Breast epithelium (tissue), 4 donors: ENCODE results near the gene MTARC2. TPM values are rescaled to one million over a fixed set of nuclear protein-coding genes. Genes with fewer than 3 reads are reported as not detected.

Experiments used
- DNase-seq, 2 donors: peaks; one replicate each; pipeline ENCODE4 v3.0.0-alpha.2; 2019; ENCODE audit warnings: low spot score in 2 of 2
- H3K27ac ChIP-seq, 2 donors: fragments of 200-600 bp; sonication (generic) in 1 of 2; one replicate each; pipeline ENCODE4 v1.5.1; 2016 to 2019; ENCODE audit warnings: mild to moderate bottlenecking in 1 of 2
- H3K27me3 ChIP-seq, 2 donors: fragments of 200-600 bp; sonication (generic) in 1 of 2; one replicate each; pipeline versions ENCODE4 v1.5.1 to v1.6.0; 2017 to 2019; ENCODE audit warnings: control low read depth in 1 of 2, mild to moderate bottlenecking in 1 of 2
- H3K36me3 ChIP-seq: fragments of 200-600 bp; one replicate; pipeline ENCODE4 v1.5.1; 2019
- H3K4me1 ChIP-seq, 2 donors: fragments of 200-600 bp; sonication (generic); one replicate each; pipeline ENCODE4 v1.5.1; 2016 to 2019; ENCODE audit warnings: control low read depth in 1 of 2
- H3K4me3 ChIP-seq, 3 donors: fragments of 200-600 bp; sonication (generic); 1 replicate in 2 of 3; 2 replicates in 1 of 3; pipeline ENCODE4 v1.5.1; 2016 to 2019; ENCODE audit warnings: mild to moderate bottlenecking in 3 of 3, moderate library complexity in 2 of 3
- H3K9me3 ChIP-seq, 2 donors: fragments of 200-600 bp; sonication (generic) in 1 of 2; one replicate each; pipeline ENCODE4 v1.5.1; 2016 to 2019; ENCODE audit warnings: control low read depth in 1 of 2
- CTCF ChIP-seq, 3 donors: fragments of 450-650 bp; IDR thresholded peaks; one replicate each; pipeline ENCODE4 v1.5.1; 2016 to 2017; ENCODE audit warnings: antibody characterized with exemption in 3 of 3, mild to moderate bottlenecking in 3 of 3, moderate library complexity in 3 of 3
- POLR2A ChIP-seq: fragments of 450-650 bp; IDR thresholded peaks from one replicate; pipeline ENCODE4 v1.6.1; 2016; ENCODE audit warnings: antibody characterized with exemption, mild to moderate bottlenecking, moderate library complexity
- POLR2AphosphoS5 ChIP-seq, 3 donors: sonication (generic); formaldehyde crosslinking; IDR thresholded peaks; one replicate each; pipeline ENCODE4 v1.6.1; 2017; ENCODE audit warnings: antibody characterized with exemption in 3 of 3
- intact Hi-C: fragments of 100-400 bp; cut with DNase I; formaldehyde crosslinking; loops from one replicate; pipeline ENCODE4 v1.15.1; 2023; ENCODE audit warnings: low total_unique reads
- total RNA-seq, 3 donors: library from RNA; depleted of rRNA; stranded (reverse); fragments of >200 nt; gene quantifications; one replicate each; pipeline ENCODE4 v1.1.0, GENCODE V29; 2016

The MTARC2 gene
- total RNA-seq, 3 donors from 2014 or later, result 11.7 to 18.4 (median 15.8) TPM

GRCh38 chr1:220755309-220755708 lies 7.2 kb downstream of the MTARC2 start:
- Histone ChIP-seq H3K27ac (no peak overlapping the region), H3K36me3 (no peaks in the 10 kb centered on the region), H3K9me3 (no peaks in the 10 kb centered on the region), H3K27me3 (no peaks in the 10 kb centered on the region), H3K4me3 (no peak overlapping the region), H3K4me1 (no peaks in the 10 kb centered on the region)
- TF ChIP-seq CTCF (IDR thresholded peaks at IDR 0.05), result no peak
- TF ChIP-seq POLR2A, result no peak
- no peak for TF ChIP-seq POLR2AphosphoS5 (IDR thresholded peaks at IDR 0.05)
- DNase-seq, result no peak
- intact Hi-C loops, result loop anchor here (10.0 kb wide), 1 partner anchor 1979 kb away; the partner anchor contains the start of gene FAM177B

GRCh38 chr1:220757441-220757840 lies 9.3 kb downstream of the MTARC2 start:
- TF ChIP-seq CTCF (IDR thresholded peaks at IDR 0.05) (no peak), POLR2A (no peak), POLR2AphosphoS5 (IDR thresholded peaks at IDR 0.05) (no peak)
- DNase-seq, result no peak
- Histone ChIP-seq H3K36me3 (no peaks in the 10 kb centered on the region), H3K27me3 (no peaks in the 10 kb centered on the region), H3K27ac (no peak overlapping the region), H3K4me1 (no peaks in the 10 kb centered on the region), H3K4me3 (no peak overlapping the region), H3K9me3 (no peaks in the 10 kb centered on the region)
- intact Hi-C loops, result loop anchor here (1.0 to 10.0 kb wide), 2 partner anchors 16 to 1977 kb away; partner anchors contain the start of gene FAM177B

- intact Hi-C loops, result loop anchor here (10.0 kb wide), 1 partner anchor 1976 kb away; the partner anchor contains the start of gene FAM177B
- H3K9me3 ChIP-seq, result no peaks in the 10 kb centered on the region
- H3K4me3 ChIP-seq, result no peak overlapping the region
- H3K27me3 ChIP-seq, result no peaks in the 10 kb centered on the region
- no peak for TF ChIP-seq POLR2A
- TF ChIP-seq CTCF (IDR thresholded peaks at IDR 0.05), result no peak
- no peak for TF ChIP-seq POLR2AphosphoS5 (IDR thresholded peaks at IDR 0.05)
- no peaks in the 10 kb centered on the region for H3K36me3 ChIP-seq
- H3K4me1 ChIP-seq, result no peaks in the 10 kb centered on the region
- no peak overlapping the region for H3K27ac ChIP-seq
- DNase-seq, result no peak
These were observed 11.0 kb downstream of the MTARC2 start for GRCh38 chr1:220759147-220759546.

GRCh38 chr1:220761688-220762427 lies 13.7 kb downstream of the MTARC2 start:
- Histone ChIP-seq H3K9me3 (no peaks in the 10 kb centered on the region), H3K4me1 (no peaks in the 10 kb centered on the region), H3K4me3 (no peak overlapping the region), H3K27me3 (no peaks in the 10 kb centered on the region), H3K27ac (no peak overlapping the region), H3K36me3 (no peaks in the 10 kb centered on the region)
- TF ChIP-seq POLR2AphosphoS5 (IDR thresholded peaks at IDR 0.05) (no peak), POLR2A (no peak), CTCF (IDR thresholded peaks at IDR 0.05) (no peak)
- intact Hi-C loops, result no loop called here
- DNase-seq, result no peak

GRCh38 chr1:220764757-220765156 lies 16.6 kb downstream of the MTARC2 start:
- no peak for TF ChIP-seq CTCF (IDR thresholded peaks at IDR 0.05)
- TF ChIP-seq POLR2AphosphoS5 (IDR thresholded peaks at IDR 0.05), result no peak
- no peaks in the 10 kb centered on the region for H3K4me1 ChIP-seq
- H3K4me3 ChIP-seq, result no peak overlapping the region
- no peak for DNase-seq
- H3K27me3 ChIP-seq, result no peaks in the 10 kb centered on the region
- H3K27ac ChIP-seq, result no peak overlapping the region
- H3K9me3 ChIP-seq, result no peaks in the 10 kb centered on the region
- H3K36me3 ChIP-seq, result no peaks in the 10 kb centered on the region
- intact Hi-C loops, result no loop called here
